Muscle of back (tissue), 11 donors: Measurements from ENCODE around the gene AURKAIP1. TPM values are rescaled to one million over a fixed set of nuclear protein-coding genes. Genes with fewer than 3 reads are reported as not detected.
A peak's percentile ranks its signal among the peaks of the same experiment; 100 is the strongest.
"Not testable (repeated sequence)": the region's sequence is repeated elsewhere in the genome, so short reads cannot be mapped to it uniquely, and the experiment has no call there.

Source experiments
- DNase-seq, 3 donors: peaks; one replicate each; pipeline versions ENCODE4 v3.0.0 to v3.0.0-alpha.2; 2013
- polyA plus RNA-seq, 10 donors: library from polyadenylated mRNA; unstranded; fragments of 120-200 nt; gene quantifications; one replicate each; pipeline ENCODE4 v1.2.1, GENCODE V29; 2013; ENCODE audit not compliant: insufficient read length in 10 of 10

The AURKAIP1 gene
- polyA plus RNA-seq, 10 donors: 44.1 to 80.7 (median 57.9) TPM

- no peak for DNase-seq
Measured at GRCh38 chr1:1411626-1412025, 36.6 kb upstream of the AURKAIP1 start.

DNA sequence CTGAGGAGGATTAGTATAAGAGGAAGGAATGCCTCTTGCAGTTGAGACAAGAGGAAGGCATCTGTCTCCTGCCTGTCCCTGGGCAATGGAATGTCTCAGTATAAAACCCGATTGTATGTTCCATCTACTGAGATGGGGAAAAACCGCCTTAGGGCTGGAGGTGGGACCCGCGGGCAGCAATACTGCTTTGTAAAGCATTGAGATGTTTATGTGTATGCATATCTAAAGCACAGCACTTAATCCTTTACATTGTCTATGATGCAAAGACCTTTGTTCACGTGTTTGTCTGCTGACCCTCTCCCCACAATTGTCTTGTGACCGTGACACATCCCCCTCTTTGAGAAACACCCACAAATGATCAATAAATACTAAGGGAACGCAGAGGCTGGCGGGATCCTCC lies 35.2 kb upstream of the AURKAIP1 start:
- DNase-seq: not testable (repeated sequence)

DNA sequence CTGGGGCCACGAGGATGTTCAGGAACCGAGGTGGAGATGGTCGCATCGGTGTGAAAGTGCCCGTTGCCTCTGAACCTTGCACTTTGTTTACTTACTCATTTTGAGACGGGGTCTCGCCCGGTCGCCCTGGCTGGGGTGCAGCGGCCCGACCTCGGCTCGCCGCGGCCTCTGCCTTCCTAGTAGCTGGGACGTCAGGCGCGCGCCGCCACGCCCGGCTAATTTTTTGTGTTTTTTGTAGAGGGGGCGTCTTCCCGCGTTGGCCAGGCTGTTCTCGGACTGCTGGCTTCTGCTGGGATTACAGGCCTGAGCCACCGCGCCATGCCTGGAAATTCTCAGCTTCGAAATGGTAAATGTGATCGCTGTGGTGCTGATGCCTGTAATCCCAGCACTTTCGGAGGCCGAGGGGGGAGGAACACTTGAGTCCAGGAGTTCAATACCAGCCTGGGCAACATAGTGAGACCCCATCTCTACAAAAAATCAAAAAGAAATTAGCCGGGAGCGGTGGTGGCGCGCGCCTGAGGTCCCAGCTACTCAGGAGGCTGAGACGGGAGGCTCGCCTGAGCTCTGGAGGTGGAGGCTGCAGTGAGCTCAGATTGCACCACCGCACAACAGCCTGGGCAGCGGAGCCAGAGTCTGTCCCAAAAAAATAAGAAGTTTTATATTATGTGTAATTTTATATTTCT lies 32.8 kb upstream of the AURKAIP1 start:
- DNase-seq: peak in 1 of 3 donors; percentile 57

GRCh38 chr1:1406821-1407635 lies 32.0 kb upstream of the AURKAIP1 start, which contains the start of gene MRPL20:
Gene MRPL20, minus strand, starts transcription at chr1:1407293. Its CDS starts 76 bp downstream, at chr1:1407217.
- DNase-seq: peak; percentile 91 to 97 (median 95)

DNA sequence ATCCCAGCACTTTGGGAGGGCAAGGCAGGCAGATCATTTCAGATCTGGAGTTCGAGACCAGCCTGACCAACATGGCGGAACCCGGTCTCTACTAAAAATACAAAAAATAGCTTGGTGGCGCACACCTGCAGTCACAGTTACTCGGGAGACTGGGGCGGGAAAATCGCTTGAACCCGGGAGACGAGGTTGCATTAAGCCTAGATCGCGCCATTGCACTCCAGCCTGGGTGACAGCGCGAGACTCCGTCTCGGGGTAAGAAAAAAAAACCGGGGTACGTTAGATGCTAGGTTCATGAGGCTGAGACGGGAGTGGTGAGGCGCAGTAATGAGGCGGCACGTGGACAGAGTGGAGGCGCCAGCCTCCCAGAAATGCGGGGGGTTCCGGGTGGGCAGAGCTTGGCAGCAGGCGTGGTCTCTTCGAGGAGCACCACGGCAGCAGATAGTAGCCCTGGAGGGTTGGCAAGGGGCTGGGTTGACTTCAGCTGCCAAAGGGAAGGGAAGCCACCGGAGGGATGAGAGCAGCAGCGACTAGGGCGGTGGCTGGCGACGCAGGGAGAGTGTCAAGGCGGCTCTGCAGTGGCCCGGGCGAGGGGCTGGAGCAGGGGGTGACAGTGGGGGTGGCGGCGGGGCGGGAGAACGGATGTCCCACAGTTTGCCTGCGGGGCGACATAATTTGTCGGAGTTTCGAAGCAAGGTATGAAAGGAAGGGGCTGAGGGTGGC lies 31.3 kb upstream of the AURKAIP1 start:
- no peak for DNase-seq

- no peak for DNase-seq
Measured at GRCh38 chr1:1403653-1404052, 28.6 kb upstream of the AURKAIP1 start.

- DNase-seq: not testable (repeated sequence)
Measured at GRCh38 chr1:1402901-1403392, 27.9 kb upstream of the AURKAIP1 start.

DNA sequence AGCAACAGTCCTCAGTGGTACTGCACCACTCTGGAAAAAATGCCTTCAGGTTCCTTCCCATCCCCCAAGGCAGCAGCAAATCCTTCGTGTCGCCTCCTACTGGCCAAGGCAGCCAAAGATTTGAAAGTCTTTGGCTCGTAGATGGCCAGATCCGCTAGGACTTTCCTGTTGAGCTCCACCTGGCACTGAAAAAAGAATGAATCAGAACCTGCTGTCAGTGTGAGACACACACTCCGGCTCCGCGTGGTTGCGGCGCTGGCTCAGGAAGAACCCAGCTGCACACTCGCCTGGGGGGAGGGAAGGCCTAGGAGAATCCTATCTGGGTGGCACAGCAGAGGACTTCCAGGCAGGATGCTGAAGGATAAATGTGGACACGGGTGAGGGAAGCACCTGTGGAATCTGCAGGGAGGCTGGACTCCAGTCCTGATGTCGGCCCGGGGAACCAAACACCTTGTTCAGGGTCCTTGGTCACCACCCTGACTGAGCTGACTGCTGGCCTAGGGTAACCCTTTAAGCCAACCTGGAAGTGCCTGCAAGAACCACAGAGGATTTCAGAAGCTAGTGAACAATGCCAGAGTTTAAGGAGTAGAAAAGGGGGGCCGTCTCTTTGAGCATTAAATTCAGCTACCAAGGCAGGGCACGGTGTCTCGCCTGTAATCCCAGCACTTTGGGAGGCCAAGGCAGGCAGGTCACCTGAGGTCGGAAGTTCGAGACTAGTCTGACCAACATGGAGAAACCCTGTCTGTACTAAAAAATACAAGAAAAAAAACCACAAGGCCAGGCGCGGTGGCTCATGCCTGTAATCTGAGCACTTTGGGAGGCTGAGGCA lies 27.3 kb upstream of the AURKAIP1 start:
- no peak for DNase-seq

DNA sequence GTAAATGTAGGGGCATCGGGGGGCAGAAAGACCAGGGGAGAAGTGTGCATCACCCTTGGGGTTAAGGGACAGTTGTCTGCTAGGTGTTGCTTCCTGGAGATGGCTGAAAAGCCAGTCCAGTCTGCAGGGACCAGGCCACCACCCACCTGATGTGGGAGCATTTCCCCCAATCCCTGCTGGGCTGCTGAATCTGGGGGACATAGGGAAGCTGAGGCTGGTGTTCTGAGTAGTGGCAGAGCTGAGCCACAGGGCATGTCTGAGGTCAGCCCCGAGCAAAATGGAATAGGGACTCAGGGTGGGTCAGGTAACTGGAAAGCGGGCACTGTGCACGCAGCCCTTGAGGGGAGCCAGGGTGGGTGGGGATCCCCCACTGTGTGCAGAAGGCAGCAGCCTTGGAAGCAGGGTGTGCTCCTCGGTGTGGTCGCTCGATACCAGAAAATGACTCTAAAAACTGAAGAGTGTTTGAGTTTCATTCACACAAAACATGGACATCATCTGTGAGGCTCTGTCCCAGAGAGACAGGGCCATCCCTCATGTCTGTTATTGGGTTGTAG lies 26.5 kb upstream of the AURKAIP1 start:
- DNase-seq: no peak

GRCh38 chr1:1400576-1401456 lies 25.8 kb upstream of the AURKAIP1 start:
- DNase-seq: no peak

DNA sequence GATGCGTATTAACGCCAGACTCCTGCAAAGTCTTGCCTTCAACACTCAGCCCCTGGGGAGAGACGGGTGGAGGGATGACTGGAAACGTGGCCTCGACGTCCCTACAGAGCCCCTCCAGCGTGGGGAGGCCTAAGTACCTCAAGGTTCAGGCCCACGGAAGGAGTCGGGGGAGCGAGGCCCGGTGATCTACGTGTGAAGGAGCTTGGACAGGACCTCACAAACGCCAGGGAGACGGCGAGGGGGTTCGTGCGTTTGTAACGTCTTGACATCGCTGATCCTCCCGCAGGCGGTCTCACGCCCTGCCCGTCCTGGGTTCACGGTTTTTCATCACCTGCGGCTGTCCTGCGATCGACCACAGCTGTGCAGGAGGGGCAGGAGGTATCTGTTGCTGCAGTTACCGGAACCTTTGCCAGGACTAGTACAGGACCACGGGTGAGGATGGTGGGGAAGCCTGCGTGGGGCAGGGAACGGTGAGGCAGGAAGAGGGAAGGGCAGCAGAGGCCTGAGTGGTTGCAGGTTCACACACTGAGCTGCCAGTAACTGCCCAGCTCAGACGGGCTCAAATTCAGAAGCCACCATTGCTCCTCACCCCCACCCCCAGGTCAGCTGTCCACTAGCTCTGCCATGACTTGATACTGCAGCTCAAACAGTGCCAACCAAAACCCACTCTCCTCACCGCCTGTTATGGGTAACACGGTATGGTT lies 25.0 kb upstream of the AURKAIP1 start:
- DNase-seq: peak in 1 of 3 donors; percentile 30

DNA sequence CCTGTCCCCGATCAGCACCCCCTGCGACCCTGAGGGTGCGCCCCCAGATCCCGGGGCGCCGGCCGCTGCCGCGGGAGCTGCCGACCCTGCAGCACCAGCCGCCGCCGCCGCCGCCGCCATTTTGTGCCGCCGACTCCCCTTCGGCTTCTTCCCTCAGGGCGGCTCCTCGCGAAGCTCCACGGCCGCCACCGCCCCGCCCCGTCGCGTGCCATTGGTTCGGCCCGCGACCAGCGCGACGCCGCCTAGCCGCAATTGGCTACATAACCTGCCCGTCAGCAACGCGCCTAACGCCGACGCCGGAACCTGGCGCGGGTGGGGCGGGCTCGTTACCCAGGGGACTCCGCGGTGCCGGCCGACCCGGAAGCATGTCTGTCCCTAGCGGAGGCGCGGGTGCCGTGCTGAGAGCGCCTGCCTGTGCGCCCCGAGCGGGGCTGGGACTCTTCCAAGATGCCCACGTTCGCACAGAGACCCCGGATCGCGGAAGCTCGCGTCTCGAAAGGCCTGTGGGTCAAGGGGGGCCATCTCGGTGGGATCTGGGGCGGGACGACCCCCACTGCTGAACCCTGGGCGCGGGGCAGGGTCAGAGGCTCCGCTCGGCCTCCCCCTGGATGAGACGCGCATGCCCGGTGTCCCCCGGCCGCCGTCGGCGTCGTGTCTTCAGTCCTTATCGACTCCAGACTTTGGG lies 24.3 kb upstream of the AURKAIP1 start, which contains the start of gene CCNL2:
Gene CCNL2 (minus strand): TSS at position 149 of the 685 bp plus-strand sequence. CDS start 29 bp downstream, at position 120.
- peak; percentile 98 to 99 (median 98) for DNase-seq

DNA sequence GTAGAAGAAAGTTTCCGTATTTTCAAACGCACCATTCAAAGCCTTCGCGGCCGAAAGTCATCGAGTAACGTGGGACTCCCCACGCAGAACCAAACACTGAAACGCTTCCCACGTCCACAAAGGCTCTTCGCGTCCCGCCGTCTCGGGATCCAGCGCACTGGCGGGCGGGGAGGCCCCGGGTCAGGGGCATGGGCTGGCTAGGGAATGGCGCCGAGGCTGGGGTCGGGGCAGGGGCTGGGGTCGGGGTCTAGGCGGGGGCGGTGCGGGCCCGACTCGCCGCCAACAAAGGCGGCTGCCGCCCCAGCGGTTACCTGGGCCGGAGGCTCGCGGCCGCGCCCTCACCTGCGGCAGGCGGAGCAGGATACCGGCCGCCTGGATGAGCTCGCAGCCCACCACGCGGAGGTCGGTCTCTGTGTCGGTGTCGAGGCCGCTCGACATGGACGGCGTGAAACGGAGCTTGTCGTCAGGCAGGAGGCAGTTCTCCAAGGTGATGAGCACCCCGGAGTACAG lies 23.7 kb upstream of the AURKAIP1 start:
- DNase-seq: no peak

DNA sequence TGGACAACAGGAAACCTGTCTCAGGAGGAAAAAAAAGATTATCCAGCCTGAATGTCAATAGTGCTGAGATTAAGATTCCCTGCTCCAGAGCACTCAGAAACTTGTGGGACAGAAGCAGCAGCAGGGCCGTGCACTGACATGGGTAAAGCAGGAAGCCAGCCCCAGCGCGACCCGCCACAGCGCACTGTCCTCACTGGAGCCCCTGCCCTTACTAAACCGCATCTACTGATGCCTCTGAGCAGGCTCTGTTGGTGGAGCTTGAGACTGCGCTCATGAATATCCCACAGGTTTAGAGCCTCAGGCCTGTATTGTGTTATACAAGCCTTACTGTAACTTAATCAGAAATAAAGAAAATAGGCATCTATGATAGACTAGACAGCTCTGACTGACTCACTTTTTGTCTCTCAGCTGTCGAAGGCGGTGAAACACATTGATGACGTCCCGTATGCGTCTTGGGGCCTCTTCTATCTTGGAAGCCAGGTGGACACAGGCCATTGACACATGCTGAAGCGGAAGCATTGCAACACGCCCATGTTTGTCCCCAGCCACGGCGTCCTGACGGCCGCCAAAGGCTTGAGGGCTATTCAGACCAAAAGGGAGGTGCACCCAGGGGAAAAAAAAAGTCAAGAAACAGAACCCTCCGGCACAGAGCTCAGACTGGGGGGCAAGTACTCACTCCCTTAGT lies 23.0 kb upstream of the AURKAIP1 start:
- DNase-seq: no peak

GRCh38 chr1:1395166-1395565 lies 20.2 kb upstream of the AURKAIP1 start:
- no peak for DNase-seq

- DNase-seq: no peak
Measured at GRCh38 chr1:1394116-1394515, 19.1 kb upstream of the AURKAIP1 start.

GRCh38 chr1:1393428-1393827 lies 18.4 kb upstream of the AURKAIP1 start:
- DNase-seq: no peak

- no peak for DNase-seq
Measured at GRCh38 chr1:1393014-1393413, 18.0 kb upstream of the AURKAIP1 start.
